Measurements from ENCODE around the gene SEC24B.

The SEC24B gene

DNA sequence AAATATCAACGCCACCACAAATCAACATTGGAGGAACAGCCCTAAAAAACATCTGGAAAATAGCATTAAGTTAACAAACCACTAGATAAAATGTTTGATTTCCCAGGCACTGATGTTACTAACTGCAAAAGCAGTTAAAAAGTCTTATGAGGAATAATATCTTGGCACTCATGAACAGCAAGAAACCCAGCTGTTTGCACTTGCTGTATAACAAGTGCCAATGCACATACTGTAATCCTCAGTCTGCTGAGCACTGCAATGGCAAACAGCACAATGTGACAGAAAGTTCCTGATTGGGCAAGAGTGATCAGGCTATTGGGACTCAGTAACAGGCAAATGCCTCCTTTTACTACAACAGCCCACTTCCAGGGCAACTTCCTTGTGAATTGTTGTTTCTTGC lies 20.8 kb upstream of the SEC24B start:
- Mint-ChIP-seq H3K4me3 (no peak overlapping the region), H3K27ac (no peak overlapping the region), H3K36me3 (ENCODE audit: low read depth) (no peaks in the 10 kb centered on the region), H3K4me1 (ENCODE audit: low read depth) (no peaks in the 10 kb centered on the region), H3K27me3 (ENCODE audit: low read depth) (no peaks in the 10 kb centered on the region), H3K9me3 (no peaks in the 10 kb centered on the region)
- DNase-seq (ENCODE audit: low spot score), result no peak

DNA sequence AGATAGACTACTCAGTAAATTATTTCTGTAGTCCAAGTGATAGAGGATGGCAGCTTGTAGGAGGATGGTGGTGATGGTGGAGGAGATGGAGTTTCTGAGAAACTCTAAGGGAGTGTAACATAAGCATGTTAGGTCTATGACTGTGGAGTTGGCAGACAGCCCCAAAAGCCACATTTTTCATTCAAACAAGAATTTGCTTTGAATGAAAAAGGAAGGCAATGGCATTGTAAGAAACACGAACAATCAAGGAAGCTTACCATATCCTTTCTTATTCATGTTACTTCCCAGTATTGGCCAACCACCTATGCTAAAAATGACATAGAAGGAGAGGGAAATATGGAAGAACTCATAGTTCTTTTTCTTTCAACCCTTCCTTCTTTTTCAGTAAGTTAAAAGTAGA lies 18.7 kb upstream of the SEC24B start:
- Mint-ChIP-seq H3K36me3 (ENCODE audit: low read depth) (no peaks in the 10 kb centered on the region), H3K9me3 (no peaks in the 10 kb centered on the region), H3K27me3 (ENCODE audit: low read depth) (peaks cover 6% of the 10 kb centered on the region), H3K4me3 (no peak overlapping the region), H3K27ac (no peak overlapping the region), H3K4me1 (ENCODE audit: low read depth) (no peaks in the 10 kb centered on the region)
- no peak for DNase-seq (ENCODE audit: low spot score)

GRCh38 chr4:109418588-109418987 lies 15.0 kb upstream of the SEC24B start:
- Mint-ChIP-seq H3K27me3 (ENCODE audit: low read depth) (peaks cover 12% of the 10 kb centered on the region), H3K4me3 (no peak overlapping the region), H3K36me3 (ENCODE audit: low read depth) (no peaks in the 10 kb centered on the region), H3K9me3 (no peaks in the 10 kb centered on the region), H3K27ac (no peak overlapping the region), H3K4me1 (ENCODE audit: low read depth) (peaks cover 2% of the 10 kb centered on the region)
- no peak for DNase-seq (ENCODE audit: low spot score)

DNA sequence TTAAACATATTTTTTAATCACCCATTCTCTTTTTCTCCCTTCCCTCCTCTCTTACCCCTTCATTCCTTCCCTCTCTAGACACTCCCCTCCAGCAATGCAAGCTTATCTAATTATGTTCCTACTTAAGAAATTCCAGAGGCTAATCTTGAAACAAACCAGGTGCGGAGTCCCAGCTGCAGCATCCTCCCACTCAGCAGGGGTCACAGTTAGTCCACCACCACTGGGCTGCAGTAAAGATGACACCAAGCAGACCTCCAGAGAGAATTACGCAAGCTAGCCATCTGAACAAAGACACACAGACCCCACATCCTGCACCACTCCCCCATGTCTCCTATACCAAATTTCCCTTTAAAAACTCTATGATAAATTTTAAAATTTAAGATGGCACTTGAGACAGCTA lies 13.9 kb upstream of the SEC24B start:
- DNase-seq (ENCODE audit: low spot score), result no peak
- no peaks in the 10 kb centered on the region for H3K36me3 Mint-ChIP-seq (ENCODE audit: low read depth)
- peaks cover 2% of the 10 kb centered on the region for H3K4me1 Mint-ChIP-seq (ENCODE audit: low read depth)
- H3K9me3 Mint-ChIP-seq, result no peaks in the 10 kb centered on the region
- no peak overlapping the region for H3K4me3 Mint-ChIP-seq
- H3K27me3 Mint-ChIP-seq (ENCODE audit: low read depth), result peaks cover 12% of the 10 kb centered on the region
- H3K27ac Mint-ChIP-seq, result no peak overlapping the region

DNA sequence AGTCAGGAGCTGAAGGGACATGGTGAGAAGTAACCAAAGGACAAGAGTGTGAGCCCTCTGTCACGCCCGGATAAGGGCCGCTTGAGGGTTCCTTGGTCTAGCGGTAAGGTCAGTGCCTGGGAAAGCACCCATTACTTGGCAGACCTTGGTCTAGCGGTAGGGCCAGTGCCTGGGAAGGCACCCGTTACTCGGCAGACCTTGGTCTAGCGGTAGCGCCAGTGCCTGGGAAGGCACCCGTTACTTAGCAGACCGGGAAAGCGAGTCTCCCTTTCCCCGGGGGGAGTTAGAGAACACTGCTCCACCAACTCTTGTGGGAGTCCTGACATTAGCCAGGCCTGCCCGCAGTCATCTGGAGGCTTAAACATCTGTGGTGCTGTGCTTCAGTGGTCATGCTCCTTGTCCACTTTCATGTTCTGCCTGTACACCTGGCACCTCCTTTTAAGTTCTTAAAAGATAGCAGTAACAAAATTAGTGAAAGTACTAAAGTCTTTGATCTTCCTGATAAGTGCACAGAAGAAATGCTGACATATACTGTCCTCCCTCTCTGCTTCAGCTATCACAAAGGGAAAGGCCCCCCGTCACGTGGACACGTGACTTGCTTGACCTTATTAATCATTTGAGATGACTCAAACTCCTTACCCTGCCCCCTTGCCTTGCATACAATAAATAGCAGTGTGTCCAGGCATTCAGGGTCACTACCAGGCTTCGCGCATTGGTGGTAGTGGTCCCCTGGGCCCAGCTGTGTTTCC lies 9.3 kb upstream of the SEC24B start:
- no peak overlapping the region for H3K4me3 Mint-ChIP-seq
- no peaks in the 10 kb centered on the region for H3K36me3 Mint-ChIP-seq (ENCODE audit: low read depth)
- DNase-seq (ENCODE audit: low spot score), result no peak
- H3K9me3 Mint-ChIP-seq, result no peaks in the 10 kb centered on the region
- no peak overlapping the region for H3K27ac Mint-ChIP-seq
- peaks cover 12% of the 10 kb centered on the region for H3K27me3 Mint-ChIP-seq (ENCODE audit: low read depth)
- peaks cover 5% of the 10 kb centered on the region for H3K4me1 Mint-ChIP-seq (ENCODE audit: low read depth)

DNA sequence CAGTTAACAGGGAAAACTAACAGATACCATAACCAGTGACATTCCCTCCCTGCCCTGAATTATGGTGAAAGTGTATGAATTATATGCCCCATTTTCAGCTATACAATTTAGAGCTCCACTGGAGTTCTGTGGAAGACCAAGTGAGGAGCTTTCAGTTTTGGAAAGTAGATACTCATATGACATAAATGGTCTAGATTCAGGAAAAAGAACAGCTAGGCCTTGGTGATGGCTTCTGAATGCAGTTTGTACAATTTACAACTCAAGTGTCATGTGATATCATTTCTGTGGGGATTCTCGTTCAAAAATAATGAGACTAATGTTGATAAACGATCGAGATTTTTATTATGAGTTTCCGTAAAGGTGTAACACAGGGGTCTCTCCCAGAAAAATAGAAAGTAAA lies 8.2 kb upstream of the SEC24B start:
- H3K9me3 Mint-ChIP-seq, result no peaks in the 10 kb centered on the region
- H3K36me3 Mint-ChIP-seq (ENCODE audit: low read depth), result peaks cover 9% of the 10 kb centered on the region
- no peak overlapping the region for H3K27ac Mint-ChIP-seq
- H3K4me1 Mint-ChIP-seq (ENCODE audit: low read depth), result peaks cover 12% of the 10 kb centered on the region
- no peak for DNase-seq (ENCODE audit: low spot score)
- no peak overlapping the region for H3K4me3 Mint-ChIP-seq
- H3K27me3 Mint-ChIP-seq (ENCODE audit: low read depth), result peaks cover 4% of the 10 kb centered on the region

DNA sequence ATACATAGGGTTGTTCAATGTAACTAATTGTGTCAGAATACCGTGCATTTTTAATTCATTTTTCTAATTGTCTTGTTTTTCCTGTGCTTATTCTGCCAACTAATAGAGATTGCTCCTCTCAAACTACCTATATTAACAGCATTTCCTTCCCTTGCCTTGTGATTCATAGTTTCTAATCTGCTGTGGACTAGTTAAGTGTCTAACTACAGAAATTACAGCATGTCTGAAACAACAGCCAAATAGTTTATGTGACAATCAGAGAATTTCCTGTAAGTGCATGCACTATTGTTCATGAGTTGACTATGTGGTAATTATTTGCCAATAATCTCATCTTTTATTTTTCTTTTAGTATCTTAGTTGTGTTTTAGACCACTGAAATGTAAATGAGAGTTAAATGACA lies 4.1 kb upstream of the SEC24B start:
- H3K9me3 Mint-ChIP-seq, result no peaks in the 10 kb centered on the region
- DNase-seq (ENCODE audit: low spot score), result no peak
- H3K27ac Mint-ChIP-seq, result no peak overlapping the region
- H3K4me1 Mint-ChIP-seq (ENCODE audit: low read depth), result peaks cover 20% of the 10 kb centered on the region
- H3K27me3 Mint-ChIP-seq (ENCODE audit: low read depth), result no peaks in the 10 kb centered on the region
- no peak overlapping the region for H3K4me3 Mint-ChIP-seq
- H3K36me3 Mint-ChIP-seq (ENCODE audit: low read depth), result peaks cover 14% of the 10 kb centered on the region

DNA sequence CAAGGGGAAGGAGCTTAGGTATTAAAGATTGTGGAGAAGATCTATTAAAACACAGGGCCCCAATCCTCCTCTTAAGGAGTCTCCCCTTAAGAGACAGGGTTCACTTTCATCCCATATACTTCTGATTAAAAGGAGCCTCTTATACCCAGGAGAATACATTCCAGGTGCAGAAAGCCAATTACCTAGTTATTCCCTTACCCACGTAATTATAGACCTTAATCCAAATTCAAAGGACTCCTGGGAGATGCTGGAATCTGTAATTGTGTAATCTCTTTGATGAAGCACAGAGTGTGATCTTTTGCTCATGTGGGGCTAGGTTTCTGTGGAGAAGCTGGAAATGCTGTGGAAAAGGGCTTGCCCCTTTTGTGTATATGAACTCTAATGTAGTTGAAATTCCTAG lies 1.4 kb upstream of the SEC24B start:
- Mint-ChIP-seq H3K27me3 (ENCODE audit: low read depth) (no peaks in the 10 kb centered on the region), H3K36me3 (ENCODE audit: low read depth) (peaks cover 18% of the 10 kb centered on the region), H3K27ac (no peak overlapping the region), H3K9me3 (no peaks in the 10 kb centered on the region), H3K4me3 (peak overlapping the region; percentile 83), H3K4me1 (ENCODE audit: low read depth) (peaks cover 45% of the 10 kb centered on the region)
- DNase-seq (ENCODE audit: low spot score), result no peak

DNA sequence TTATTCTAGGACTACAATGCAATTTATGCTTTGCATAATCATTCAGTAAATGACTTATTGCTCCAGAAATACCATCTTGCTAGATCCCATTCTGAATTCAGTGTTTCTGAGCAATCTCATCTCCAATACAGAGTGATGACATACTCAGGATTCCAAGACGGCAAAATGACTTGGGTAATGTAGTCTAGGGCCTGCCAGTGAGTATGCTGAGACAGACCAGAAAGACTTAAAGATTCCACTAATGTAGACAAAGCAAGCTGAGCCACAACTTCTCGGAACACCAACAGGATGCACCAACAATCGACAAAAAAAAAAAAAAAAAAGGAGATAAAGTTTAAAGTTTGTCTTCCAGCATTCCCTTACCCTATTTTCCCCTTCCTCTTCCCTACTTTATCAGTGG lies 919 bp upstream of the SEC24B start:
- Mint-ChIP-seq H3K27me3 (ENCODE audit: low read depth) (no peaks in the 10 kb centered on the region), H3K27ac (peak overlapping the region; percentile 84), H3K36me3 (ENCODE audit: low read depth) (peaks cover 18% of the 10 kb centered on the region), H3K4me1 (ENCODE audit: low read depth) (peaks cover 45% of the 10 kb centered on the region), H3K9me3 (no peaks in the 10 kb centered on the region), H3K4me3 (peak overlapping the region; percentile 83)
- no peak for DNase-seq (ENCODE audit: low spot score)

- H3K4me3 Mint-ChIP-seq, result peak overlapping the region; percentile 86
- peaks cover 18% of the 10 kb centered on the region for H3K36me3 Mint-ChIP-seq (ENCODE audit: low read depth)
- peak overlapping the region; percentile 75 for H3K27ac Mint-ChIP-seq
- peaks cover 53% of the 10 kb centered on the region for H3K4me1 Mint-ChIP-seq (ENCODE audit: low read depth)
- DNase-seq (ENCODE audit: low spot score), result peak; percentile 18
- H3K27me3 Mint-ChIP-seq (ENCODE audit: low read depth), result no peaks in the 10 kb centered on the region
- no peaks in the 10 kb centered on the region for H3K9me3 Mint-ChIP-seq
Observed at GRCh38 chr4:109434007-109434971, 674 bp downstream of the SEC24B start.

DNA sequence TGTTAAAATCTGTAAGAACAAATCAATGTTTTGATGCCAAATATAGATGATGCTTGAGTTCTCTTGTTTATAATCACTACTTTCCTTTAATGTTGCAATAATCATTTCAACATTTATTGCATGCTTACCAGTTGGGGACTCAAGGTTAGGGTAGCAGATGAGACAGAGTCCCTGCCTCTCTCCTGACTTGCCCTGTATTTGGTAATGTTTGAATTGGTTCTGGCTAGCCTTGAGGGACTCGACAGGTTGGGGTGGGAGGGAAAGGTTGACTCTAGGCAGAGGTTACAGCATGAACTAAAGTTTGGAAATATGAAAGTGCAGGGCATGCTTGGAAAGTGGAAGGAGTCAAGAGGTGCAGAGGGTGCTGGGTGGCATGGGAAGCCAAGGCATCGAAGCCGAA lies 2.0 kb downstream of the SEC24B start:
- H3K9me3 Mint-ChIP-seq, result no peaks in the 10 kb centered on the region
- H3K27ac Mint-ChIP-seq, result peak overlapping the region; percentile 26

DNA sequence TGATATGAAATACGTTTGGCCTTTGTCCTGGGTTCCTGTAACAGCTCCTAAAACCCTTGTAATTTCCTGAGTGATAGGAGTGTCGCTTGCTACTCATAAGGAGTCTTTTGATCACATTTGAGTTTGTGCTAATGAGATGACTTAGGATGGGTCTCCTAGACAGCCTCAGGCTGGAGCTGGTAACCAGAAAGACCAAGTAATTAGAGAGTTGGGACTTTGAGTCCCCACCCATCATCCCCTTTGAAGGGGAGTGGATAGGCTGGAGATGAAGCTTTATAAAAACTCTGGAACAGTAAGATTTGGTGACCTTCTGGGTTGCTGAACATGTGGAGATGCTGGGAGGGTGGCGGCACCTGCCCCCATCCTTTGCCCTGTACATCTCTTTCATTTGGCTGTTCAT lies 2.9 kb downstream of the SEC24B start:
- Mint-ChIP-seq H3K27ac (no peak overlapping the region), H3K9me3 (no peaks in the 10 kb centered on the region), H3K36me3 (ENCODE audit: low read depth) (peaks cover 4% of the 10 kb centered on the region), H3K4me3 (peak overlapping the region; percentile 32), H3K4me1 (ENCODE audit: low read depth) (peaks cover 47% of the 10 kb centered on the region), H3K27me3 (ENCODE audit: low read depth) (no peaks in the 10 kb centered on the region)
- no peak for DNase-seq (ENCODE audit: low spot score)

More for the DNA sequence above, 2.0 kb downstream of the SEC24B start:
- peaks cover 7% of the 10 kb centered on the region for H3K36me3 Mint-ChIP-seq (ENCODE audit: low read depth)
- peak overlapping the region; percentile 86 for H3K4me3 Mint-ChIP-seq
- no peak for DNase-seq (ENCODE audit: low spot score)
- peaks cover 48% of the 10 kb centered on the region for H3K4me1 Mint-ChIP-seq (ENCODE audit: low read depth)
- H3K27me3 Mint-ChIP-seq (ENCODE audit: low read depth), result no peaks in the 10 kb centered on the region

DNA sequence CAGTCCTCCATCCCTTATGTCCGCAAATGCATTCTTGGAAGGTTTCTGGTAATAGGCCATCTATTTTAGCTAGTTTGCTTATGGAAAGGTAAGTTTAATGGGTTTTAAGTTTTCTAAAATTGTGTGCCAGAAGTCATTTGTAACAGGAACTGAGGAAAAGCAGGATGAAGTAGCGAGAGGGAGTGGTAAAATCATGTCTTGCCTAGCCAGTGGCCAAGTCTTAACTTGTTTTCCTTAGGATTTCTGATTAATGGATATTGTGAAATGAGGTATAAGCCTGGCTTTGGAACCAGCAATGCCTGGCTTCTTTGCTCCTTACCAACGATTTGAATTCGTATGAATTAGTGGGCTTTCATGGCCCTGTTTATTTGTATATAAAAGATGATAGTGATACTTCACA lies 7.3 kb downstream of the SEC24B start:
- DNase-seq (ENCODE audit: low spot score), result no peak
- Mint-ChIP-seq H3K36me3 (ENCODE audit: low read depth) (peaks cover 13% of the 10 kb centered on the region), H3K4me1 (ENCODE audit: low read depth) (peaks cover 38% of the 10 kb centered on the region), H3K9me3 (no peaks in the 10 kb centered on the region), H3K4me3 (no peak overlapping the region), H3K27me3 (ENCODE audit: low read depth) (no peaks in the 10 kb centered on the region), H3K27ac (no peak overlapping the region)

GRCh38 chr4:109441862-109442458 lies 8.3 kb downstream of the SEC24B start:
- peaks cover 32% of the 10 kb centered on the region for H3K4me1 Mint-ChIP-seq (ENCODE audit: low read depth)
- H3K27ac Mint-ChIP-seq, result no peak overlapping the region
- H3K27me3 Mint-ChIP-seq (ENCODE audit: low read depth), result no peaks in the 10 kb centered on the region
- no peak for DNase-seq (ENCODE audit: low spot score)
- H3K9me3 Mint-ChIP-seq, result no peaks in the 10 kb centered on the region
- H3K36me3 Mint-ChIP-seq (ENCODE audit: low read depth), result peaks cover 14% of the 10 kb centered on the region
- H3K4me3 Mint-ChIP-seq, result no peak overlapping the region
